ENCODE results near the gene LRRN2.

Gene LRRN2

GRCh38 chr1:204706838-204707509, 21.4 kb upstream of the LRRN2 start:
- no peak for FAIRE-seq
- TF ChIP-seq TAF1 (IDR thresholded peaks at IDR 0.05; ENCODE audit: low read depth, low read length) = no peak
- no peak for DNase-seq (ENCODE audit: insufficient read length, low spot score)

- TF ChIP-seq POLR2AphosphoS5 (IDR thresholded peaks at IDR 0.05; ENCODE audit: low read depth, low read length) (no peak), SPI1 (IDR thresholded peaks at IDR 0.05; ENCODE audit: low read depth, low read length) (no peak), PAX5 (IDR thresholded peaks at IDR 0.05; ENCODE audit: insufficient read depth, low read length, severe bottlenecking) (no peak), POU2F2 (IDR thresholded peaks at IDR 0.05; ENCODE audit: low read depth, low read length) (no peak), POLR2A (IDR thresholded peaks at IDR 0.05; ENCODE audit: low read depth, low read length) (no peak), TAF1 (IDR thresholded peaks at IDR 0.05; ENCODE audit: low read depth, low read length) (no peak)
- no peak for DNase-seq (ENCODE audit: insufficient read length, low spot score)
- FAIRE-seq = no peak
These were observed 20.6 kb upstream of the LRRN2 start for GRCh38 chr1:204705888-204706837.

GRCh38 chr1:204705493-204705811, 19.9 kb upstream of the LRRN2 start:
- DNase-seq (ENCODE audit: insufficient read length, low spot score) (no peak), FAIRE-seq (no peak)
- TF ChIP-seq POU2F2 (IDR thresholded peaks at IDR 0.05; ENCODE audit: low read depth, low read length) (no peak), SPI1 (IDR thresholded peaks at IDR 0.05; ENCODE audit: low read depth, low read length) (no peak)

GRCh38 chr1:204704794-204705492, 19.4 kb upstream of the LRRN2 start:
- TF ChIP-seq POU2F2 (IDR thresholded peaks at IDR 0.05; ENCODE audit: low read depth, low read length) = no peak
- TF ChIP-seq SPI1 (IDR thresholded peaks at IDR 0.05; ENCODE audit: low read depth, low read length) = no peak
- no peak for TF ChIP-seq POLR2A (IDR thresholded peaks at IDR 0.05; ENCODE audit: low read depth, low read length)
- TF ChIP-seq PAX5 (IDR thresholded peaks at IDR 0.05; ENCODE audit: insufficient read depth, low read length, severe bottlenecking) = no peak
- no peak for TF ChIP-seq POLR2AphosphoS5 (IDR thresholded peaks at IDR 0.05; ENCODE audit: low read depth, low read length)
- no peak for TF ChIP-seq TAF1 (IDR thresholded peaks at IDR 0.05; ENCODE audit: low read depth, low read length)
- FAIRE-seq = no peak

GRCh38 chr1:204703826-204704612, 18.5 kb upstream of the LRRN2 start:
- no peak for TF ChIP-seq POU2F2 (IDR thresholded peaks at IDR 0.05; ENCODE audit: low read depth, low read length)
- no peak for TF ChIP-seq PAX5 (IDR thresholded peaks at IDR 0.05; ENCODE audit: insufficient read depth, low read length, severe bottlenecking)
- TF ChIP-seq POLR2A (IDR thresholded peaks at IDR 0.05; ENCODE audit: low read depth, low read length) = no peak
- TF ChIP-seq POLR2AphosphoS5 (IDR thresholded peaks at IDR 0.05; ENCODE audit: low read depth, low read length) = no peak
- no peak for TF ChIP-seq SPI1 (IDR thresholded peaks at IDR 0.05; ENCODE audit: low read depth, low read length)
- TF ChIP-seq TAF1 (IDR thresholded peaks at IDR 0.05; ENCODE audit: low read depth, low read length) = no peak
- FAIRE-seq (no peak), DNase-seq (ENCODE audit: insufficient read length, low spot score) (no peak)

More at GRCh38 chr1:204704794-204705492, 19.4 kb upstream of the LRRN2 start:
- no peak for DNase-seq (ENCODE audit: insufficient read length, low spot score)

GRCh38 chr1:204703268-204703664, 17.7 kb upstream of the LRRN2 start:
- TF ChIP-seq SPI1 (IDR thresholded peaks at IDR 0.05; ENCODE audit: low read depth, low read length) (no peak), PAX5 (IDR thresholded peaks at IDR 0.05; ENCODE audit: insufficient read depth, low read length, severe bottlenecking) (no peak), POU2F2 (IDR thresholded peaks at IDR 0.05; ENCODE audit: low read depth, low read length) (no peak), POLR2AphosphoS5 (IDR thresholded peaks at IDR 0.05; ENCODE audit: low read depth, low read length) (no peak), POLR2A (IDR thresholded peaks at IDR 0.05; ENCODE audit: low read depth, low read length) (no peak), TAF1 (IDR thresholded peaks at IDR 0.05; ENCODE audit: low read depth, low read length) (no peak)
- FAIRE-seq (no peak), DNase-seq (ENCODE audit: insufficient read length, low spot score) (no peak)

GRCh38 chr1:204702552-204703267, 17.2 kb upstream of the LRRN2 start:
- DNase-seq (ENCODE audit: insufficient read length, low spot score) (no peak), FAIRE-seq (no peak)
- no peak for TF ChIP-seq SPI1 (IDR thresholded peaks at IDR 0.05; ENCODE audit: low read depth, low read length)
- no peak for TF ChIP-seq POLR2AphosphoS5 (IDR thresholded peaks at IDR 0.05; ENCODE audit: low read depth, low read length)
- no peak for TF ChIP-seq PAX5 (IDR thresholded peaks at IDR 0.05; ENCODE audit: insufficient read depth, low read length, severe bottlenecking)
- no peak for TF ChIP-seq TAF1 (IDR thresholded peaks at IDR 0.05; ENCODE audit: low read depth, low read length)

GRCh38 chr1:204701229-204701628, 15.7 kb upstream of the LRRN2 start:
- no peak for DNase-seq (ENCODE audit: insufficient read length, low spot score)
- no peak for FAIRE-seq
- no peak for TF ChIP-seq PAX5 (IDR thresholded peaks at IDR 0.05; ENCODE audit: insufficient read depth, low read length, severe bottlenecking)
- no peak for TF ChIP-seq POLR2AphosphoS5 (IDR thresholded peaks at IDR 0.05; ENCODE audit: low read depth, low read length)
- no peak for TF ChIP-seq TAF1 (IDR thresholded peaks at IDR 0.05; ENCODE audit: low read depth, low read length)
- no peak for TF ChIP-seq POLR2A (IDR thresholded peaks at IDR 0.05; ENCODE audit: low read depth, low read length)
- TF ChIP-seq SPI1 (IDR thresholded peaks at IDR 0.05; ENCODE audit: low read depth, low read length) = no peak
- TF ChIP-seq POU2F2 (IDR thresholded peaks at IDR 0.05; ENCODE audit: low read depth, low read length) = no peak

Measured in GM12891 (cell line).